ENCODE results near the gene SMAD9.

SMAD9 gene

GRCh38 chr13:36887758-36888521 is 32.1 kb downstream of the SMAD9 start:
- Histone ChIP-seq H4K20me1 (ENCODE audit: low read depth, low read length) (no peaks in the 10 kb centered on the region), H3K79me2 (ENCODE audit: insufficient read depth, low read length) (no peaks in the 10 kb centered on the region), H3K9ac (ENCODE audit: low read length) (no peak overlapping the region), H3K36me3 (ENCODE audit: low read length) (no peaks in the 10 kb centered on the region), H3F3A (ENCODE audit: insufficient read depth) (no peaks in the 10 kb centered on the region), H3K9me3 (ENCODE audit: insufficient read depth, low read length) (no peaks in the 10 kb centered on the region), H3K4me2 (ENCODE audit: low read depth, low read length, poor library complexity, severe bottlenecking) (no peak overlapping the region), H3K4me3 (ENCODE audit: insufficient read depth, low read length, poor library complexity, severe bottlenecking) (no peak overlapping the region), H3K9me2 (replicated peaks; ENCODE audit: insufficient read depth, low read length) (no peaks in the 10 kb centered on the region), H3K27me3 (ENCODE audit: low read length) (no peaks in the 10 kb centered on the region), H2AFZ (ENCODE audit: low read depth, low read length, severe bottlenecking) (no peak overlapping the region), H3K27ac (ENCODE audit: low read depth, low read length) (no peak overlapping the region)
- TF ChIP-seq, protein P1, sequence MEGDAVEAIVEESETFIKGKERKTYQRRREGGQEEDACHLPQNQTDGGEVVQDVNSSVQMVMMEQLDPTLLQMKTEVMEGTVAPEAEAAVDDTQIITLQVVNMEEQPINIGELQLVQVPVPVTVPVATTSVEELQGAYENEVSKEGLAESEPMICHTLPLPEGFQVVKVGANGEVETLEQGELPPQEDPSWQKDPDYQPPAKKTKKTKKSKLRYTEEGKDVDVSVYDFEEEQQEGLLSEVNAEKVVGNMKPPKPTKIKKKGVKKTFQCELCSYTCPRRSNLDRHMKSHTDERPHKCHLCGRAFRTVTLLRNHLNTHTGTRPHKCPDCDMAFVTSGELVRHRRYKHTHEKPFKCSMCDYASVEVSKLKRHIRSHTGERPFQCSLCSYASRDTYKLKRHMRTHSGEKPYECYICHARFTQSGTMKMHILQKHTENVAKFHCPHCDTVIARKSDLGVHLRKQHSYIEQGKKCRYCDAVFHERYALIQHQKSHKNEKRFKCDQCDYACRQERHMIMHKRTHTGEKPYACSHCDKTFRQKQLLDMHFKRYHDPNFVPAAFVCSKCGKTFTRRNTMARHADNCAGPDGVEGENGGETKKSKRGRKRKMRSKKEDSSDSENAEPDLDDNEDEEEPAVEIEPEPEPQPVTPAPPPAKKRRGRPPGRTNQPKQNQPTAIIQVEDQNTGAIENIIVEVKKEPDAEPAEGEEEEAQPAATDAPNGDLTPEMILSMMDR (IDR thresholded peaks at IDR 0.05; ENCODE audit: insufficient read depth, low read length, poor library complexity, severe bottlenecking) = no peak
- TF ChIP-seq EZH2phosphoT487 (conservative IDR thresholded peaks at IDR 0.05; ENCODE audit: low read length) = no peak

DNA sequence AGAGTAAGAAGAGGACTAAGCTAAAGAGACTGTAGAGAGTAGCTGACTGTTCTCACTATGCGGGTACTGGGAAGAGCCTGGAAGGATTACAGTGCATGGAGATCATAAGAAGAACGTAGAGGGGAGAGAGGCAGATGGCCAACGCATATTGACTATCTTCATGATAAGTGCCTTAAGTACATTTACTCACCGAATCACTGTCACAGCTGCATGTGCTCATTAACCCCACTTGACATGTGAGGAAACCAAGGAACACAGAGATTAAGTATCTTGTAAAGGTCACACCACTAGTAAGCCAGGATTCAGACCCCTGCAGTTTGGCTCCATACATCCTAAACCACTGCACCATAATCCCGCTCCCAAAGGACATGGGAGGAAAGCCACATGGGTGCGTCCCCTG is 34.1 kb downstream of the SMAD9 start:
- H3K79me2 ChIP-seq (ENCODE audit: insufficient read depth, low read length) = no peaks in the 10 kb centered on the region
- no peak overlapping the region for H3K4me2 ChIP-seq (ENCODE audit: low read depth, low read length, poor library complexity, severe bottlenecking)
- H2AFZ ChIP-seq (ENCODE audit: low read depth, low read length, severe bottlenecking) = no peak overlapping the region
- H3K9ac ChIP-seq (ENCODE audit: low read length) = no peak overlapping the region
- H3K27me3 ChIP-seq (ENCODE audit: low read length) = no peaks in the 10 kb centered on the region
- no peaks in the 10 kb centered on the region for H3K9me2 ChIP-seq (replicated peaks; ENCODE audit: insufficient read depth, low read length)
- no peak overlapping the region for H3K4me3 ChIP-seq (ENCODE audit: insufficient read depth, low read length, poor library complexity, severe bottlenecking)
- no peak overlapping the region for H3K27ac ChIP-seq (ENCODE audit: low read depth, low read length)
- TF ChIP-seq, protein P1 (IDR thresholded peaks at IDR 0.05; ENCODE audit: insufficient read depth, low read length, poor library complexity, severe bottlenecking) = no peak
- TF ChIP-seq EZH2phosphoT487 (conservative IDR thresholded peaks at IDR 0.05; ENCODE audit: low read length) = no peak
- H4K20me1 ChIP-seq (ENCODE audit: low read depth, low read length) = no peaks in the 10 kb centered on the region
- H3K9me3 ChIP-seq (ENCODE audit: insufficient read depth, low read length) = no peaks in the 10 kb centered on the region
- no peaks in the 10 kb centered on the region for H3K36me3 ChIP-seq (ENCODE audit: low read length)
- H3F3A ChIP-seq (ENCODE audit: insufficient read depth) = no peaks in the 10 kb centered on the region

- no peak for TF ChIP-seq EZH2phosphoT487 (conservative IDR thresholded peaks at IDR 0.05; ENCODE audit: low read length)
- TF ChIP-seq, protein P1 (IDR thresholded peaks at IDR 0.05; ENCODE audit: insufficient read depth, low read length, poor library complexity, severe bottlenecking) = no peak
- Histone ChIP-seq H3K4me2 (ENCODE audit: low read depth, low read length, poor library complexity, severe bottlenecking) (no peak overlapping the region), H3K36me3 (ENCODE audit: low read length) (no peaks in the 10 kb centered on the region), H4K20me1 (ENCODE audit: low read depth, low read length) (no peaks in the 10 kb centered on the region), H3K9me2 (replicated peaks; ENCODE audit: insufficient read depth, low read length) (no peaks in the 10 kb centered on the region), H3K79me2 (ENCODE audit: insufficient read depth, low read length) (no peaks in the 10 kb centered on the region), H3K9ac (ENCODE audit: low read length) (no peak overlapping the region), H3K27me3 (ENCODE audit: low read length) (no peaks in the 10 kb centered on the region), H3F3A (ENCODE audit: insufficient read depth) (no peaks in the 10 kb centered on the region), H2AFZ (ENCODE audit: low read depth, low read length, severe bottlenecking) (no peak overlapping the region), H3K9me3 (ENCODE audit: insufficient read depth, low read length) (no peaks in the 10 kb centered on the region), H3K4me3 (ENCODE audit: insufficient read depth, low read length, poor library complexity, severe bottlenecking) (no peak overlapping the region), H3K27ac (ENCODE audit: low read depth, low read length) (no peak overlapping the region)
Observed at GRCh38 chr13:36884235-36884634, 35.8 kb downstream of the SMAD9 start.

Measured in SU-DHL-6 (cell line).